ENCODE results near the gene SPRR3.

Gene SPRR3

DNA sequence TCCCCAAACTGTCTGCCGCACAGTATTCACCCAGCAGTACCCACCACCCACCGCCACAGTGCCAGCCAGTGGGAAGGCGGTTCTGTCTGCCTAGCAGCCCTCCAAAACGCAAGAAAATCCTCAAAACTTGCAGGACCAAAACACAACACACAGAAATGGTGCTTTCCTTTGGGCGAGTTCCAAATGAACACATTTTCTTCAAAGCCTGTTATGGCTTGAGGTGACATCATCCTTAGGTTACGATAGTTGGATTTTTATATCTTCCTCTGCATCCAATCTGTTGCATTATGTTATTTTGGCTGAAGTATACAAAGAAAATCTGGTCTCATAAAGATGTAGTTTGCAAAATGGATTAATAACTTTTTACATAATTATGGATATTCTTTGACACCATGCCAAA is 8.4 kb upstream of the SPRR3 start:
- TF ChIP-seq, protein P1, sequence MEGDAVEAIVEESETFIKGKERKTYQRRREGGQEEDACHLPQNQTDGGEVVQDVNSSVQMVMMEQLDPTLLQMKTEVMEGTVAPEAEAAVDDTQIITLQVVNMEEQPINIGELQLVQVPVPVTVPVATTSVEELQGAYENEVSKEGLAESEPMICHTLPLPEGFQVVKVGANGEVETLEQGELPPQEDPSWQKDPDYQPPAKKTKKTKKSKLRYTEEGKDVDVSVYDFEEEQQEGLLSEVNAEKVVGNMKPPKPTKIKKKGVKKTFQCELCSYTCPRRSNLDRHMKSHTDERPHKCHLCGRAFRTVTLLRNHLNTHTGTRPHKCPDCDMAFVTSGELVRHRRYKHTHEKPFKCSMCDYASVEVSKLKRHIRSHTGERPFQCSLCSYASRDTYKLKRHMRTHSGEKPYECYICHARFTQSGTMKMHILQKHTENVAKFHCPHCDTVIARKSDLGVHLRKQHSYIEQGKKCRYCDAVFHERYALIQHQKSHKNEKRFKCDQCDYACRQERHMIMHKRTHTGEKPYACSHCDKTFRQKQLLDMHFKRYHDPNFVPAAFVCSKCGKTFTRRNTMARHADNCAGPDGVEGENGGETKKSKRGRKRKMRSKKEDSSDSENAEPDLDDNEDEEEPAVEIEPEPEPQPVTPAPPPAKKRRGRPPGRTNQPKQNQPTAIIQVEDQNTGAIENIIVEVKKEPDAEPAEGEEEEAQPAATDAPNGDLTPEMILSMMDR (conservative IDR thresholded peaks at IDR 0.05; ENCODE audit: low read depth) = no peak
- ChIA-PET CTCF (no interaction called here), POLR2A (ENCODE audit: low non-redundant PET) (no interaction called here)
- DNase-seq (ENCODE audit: low spot score) = no peak
- H3K27ac ChIP-seq = no peak overlapping the region

DNA sequence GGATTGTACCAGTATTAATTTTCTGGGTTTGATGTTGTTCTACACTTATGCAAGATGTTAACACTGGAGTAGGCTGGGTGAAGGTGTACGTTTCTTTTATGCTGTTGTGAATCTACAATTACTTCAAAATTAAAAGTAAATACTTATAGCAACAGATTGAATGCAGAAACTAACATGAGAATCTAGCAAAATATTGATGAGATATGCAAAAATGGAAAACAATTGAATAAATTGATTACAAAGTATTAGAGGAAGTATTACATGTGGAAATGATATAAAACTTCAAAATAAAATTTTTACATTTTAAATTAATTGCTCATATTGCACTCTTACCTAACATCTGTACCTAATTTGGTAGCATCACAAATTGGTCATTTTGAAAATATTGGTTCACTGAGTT is 5.7 kb upstream of the SPRR3 start:
- POLR2A ChIA-PET (ENCODE audit: low non-redundant PET) = no interaction called here
- TF ChIP-seq, protein P1 (conservative IDR thresholded peaks at IDR 0.05; ENCODE audit: low read depth) = no peak
- H3K27ac ChIP-seq = no peak overlapping the region
- no peak for DNase-seq (ENCODE audit: low spot score)
- CTCF ChIA-PET = interaction anchor here (0.6 kb wide), 1 partner anchor 12 kb away, joined by 3 read pairs; the partner anchor contains the start of gene SPRR1A

DNA sequence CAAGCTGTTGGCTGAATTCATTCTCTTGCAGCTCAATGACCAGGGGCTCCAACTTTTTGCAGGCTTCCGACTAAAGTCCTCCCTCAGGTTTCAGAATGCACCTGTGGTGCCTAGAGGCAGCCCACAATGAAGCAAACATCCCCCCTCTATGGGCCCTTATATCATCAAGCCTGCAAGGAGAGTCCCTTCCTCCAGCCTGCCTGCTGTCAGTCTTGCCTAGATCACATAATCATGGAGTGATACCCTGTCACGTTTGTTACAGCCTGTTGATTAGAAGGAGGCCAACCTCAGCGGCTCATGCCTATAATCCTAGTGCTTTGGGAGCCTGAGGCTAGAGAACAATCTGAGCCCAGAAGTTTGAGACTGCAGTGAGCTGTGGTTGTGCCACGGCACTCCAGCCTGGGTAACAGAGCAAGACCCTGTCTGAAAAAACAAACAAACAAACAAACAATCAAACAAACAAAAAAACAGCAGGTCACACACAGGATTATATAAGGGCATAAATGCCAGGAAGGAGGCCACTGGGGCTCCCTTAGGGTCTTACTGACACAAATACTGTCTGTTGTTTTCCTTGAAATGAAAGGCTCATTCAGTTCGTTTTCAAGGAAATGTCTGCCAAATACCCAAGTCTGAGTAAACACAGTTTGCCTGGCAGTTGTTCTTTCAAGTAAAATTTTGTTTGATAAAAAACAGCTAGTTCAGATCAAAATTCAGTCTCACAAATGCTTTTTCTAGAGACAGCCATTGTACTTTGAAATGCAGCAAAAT is 4.7 kb upstream of the SPRR3 start:
- POLR2A ChIA-PET (ENCODE audit: low non-redundant PET) = no interaction called here
- CTCF ChIA-PET = interaction anchor here (0.6 kb wide), 1 partner anchor 504 kb away, joined by 3 read pairs; no protein-coding TSS in a partner anchor
- no peak for DNase-seq (ENCODE audit: low spot score)
- H3K27ac ChIP-seq = no peak overlapping the region
- TF ChIP-seq, protein P1 (conservative IDR thresholded peaks at IDR 0.05; ENCODE audit: low read depth) = no peak

DNA sequence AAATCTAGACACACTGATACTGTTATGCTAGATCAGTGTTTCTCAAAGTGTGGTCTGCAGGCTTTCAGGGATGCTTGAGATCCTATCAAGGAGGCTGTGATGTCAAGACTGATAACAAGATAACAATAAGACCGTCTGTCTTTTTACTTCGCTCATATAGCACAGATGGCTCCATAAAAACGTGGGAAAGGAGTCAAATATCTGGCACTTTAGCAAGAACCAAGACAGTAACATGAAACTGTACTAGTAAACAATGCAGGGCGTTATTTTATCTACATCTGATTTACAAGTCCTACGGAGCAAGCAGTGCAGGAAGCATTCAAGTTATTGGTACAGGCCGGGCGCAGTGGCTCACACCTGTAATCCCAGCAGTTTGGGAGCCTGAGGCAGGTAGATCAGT is 3.6 kb upstream of the SPRR3 start:
- ChIA-PET CTCF (interaction anchor here (0.6 kb wide), 1 partner anchor 53 kb away, joined by 3 read pairs; no protein-coding TSS in a partner anchor), POLR2A (ENCODE audit: low non-redundant PET) (no interaction called here)
- no peak overlapping the region for H3K27ac ChIP-seq
- DNase-seq (ENCODE audit: low spot score) = no peak
- TF ChIP-seq, protein P1 (conservative IDR thresholded peaks at IDR 0.05; ENCODE audit: low read depth) = no peak

DNA sequence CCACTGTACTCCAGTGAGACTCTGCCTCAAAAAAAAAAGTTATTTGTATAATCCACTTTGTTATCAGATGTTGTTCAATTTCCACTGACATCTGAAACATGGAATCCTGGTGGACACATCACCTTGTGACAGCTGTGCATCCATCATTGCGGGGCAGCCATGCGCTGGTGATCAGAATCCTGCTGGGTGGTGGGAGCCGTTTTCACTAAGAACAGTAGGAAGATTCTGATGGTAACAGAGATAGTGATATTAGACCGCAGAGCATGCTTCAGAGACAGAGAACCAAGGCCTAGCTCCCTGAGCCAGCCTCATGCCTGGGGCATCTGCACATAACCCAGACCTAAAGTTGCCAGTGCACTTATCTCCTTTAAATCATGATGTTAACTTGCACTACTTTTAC is 3.1 kb upstream of the SPRR3 start:
- H3K27ac ChIP-seq = no peak overlapping the region
- ChIA-PET CTCF (interaction anchor here (0.6 kb wide), 1 partner anchor 53 kb away, joined by 3 read pairs; no protein-coding TSS in a partner anchor), POLR2A (ENCODE audit: low non-redundant PET) (no interaction called here)
- no peak for DNase-seq (ENCODE audit: low spot score)
- TF ChIP-seq, protein P1 (conservative IDR thresholded peaks at IDR 0.05; ENCODE audit: low read depth) = no peak

DNA sequence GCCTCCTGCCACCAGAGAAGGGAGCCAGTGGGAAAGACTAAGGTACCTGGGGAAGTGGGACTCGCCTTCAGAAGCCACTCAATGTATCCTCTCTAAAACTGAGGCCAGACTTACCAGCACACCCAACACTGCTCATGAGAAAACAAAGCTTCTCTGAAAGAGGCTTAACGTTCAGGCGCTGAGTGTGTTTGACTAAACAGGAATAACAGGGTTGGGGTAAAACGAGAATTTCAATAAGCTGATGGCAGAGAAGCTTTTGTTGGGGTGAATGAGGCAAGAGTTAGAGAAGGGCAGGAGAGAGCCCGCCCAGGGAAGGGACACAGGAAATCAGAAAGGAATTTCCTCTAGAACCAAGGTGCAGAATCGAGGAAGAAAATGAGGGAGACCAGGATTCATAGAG is 1.7 kb upstream of the SPRR3 start:
- CTCF ChIA-PET = no interaction called here
- TF ChIP-seq, protein P1 (conservative IDR thresholded peaks at IDR 0.05; ENCODE audit: low read depth) = no peak
- POLR2A ChIA-PET (ENCODE audit: low non-redundant PET) = no interaction called here
- H3K27ac ChIP-seq = no peak overlapping the region
- no peak for DNase-seq (ENCODE audit: low spot score)

Measured in RWPE1 (cell line).